A549 (cell line): ENCODE data around the gene PLEKHG3. TPM values are rescaled to one million over a fixed set of nuclear protein-coding genes. Genes with fewer than 3 reads are reported as not detected.
A peak's percentile ranks its signal among the peaks of the same experiment; 100 is the strongest.

ENCODE experiments used
- ATAC-seq, 2 experiments: fragments of 200-7000 bp in 1 of 2; fragments of >200 bp in 1 of 2; cut with Nextera tagmentation in 1 of 2; cut with Tn5 transposase in 1 of 2; 3 replicates each; pipeline versions ENCODE4 v1.8.0 to v1.9.1; 2018 to 2020; ENCODE audit warnings: mild to moderate bottlenecking in 1 of 2, moderate library complexity in 1 of 2
- CTCF ChIA-PET: fragments of 300-600 bp; sonication (Branson Sonifier 250); formaldehyde crosslinking; extraction: SDS; loops from one replicate; lab custom pipeline; 2021; ENCODE audit warnings: antibody characterized with exemption, inconsistent platforms; lab: Yijun Ruan, JAX
- POLR2A ChIA-PET: fragments of 350-600 bp; formaldehyde crosslinking; extraction: SDS; loops from one replicate; lab custom pipeline; 2021; ENCODE audit warnings: antibody characterized with exemption, inconsistent platforms; lab: Yijun Ruan, JAX
- DNase-seq, 2 experiments: peaks; one replicate each; pipeline versions ENCODE4 v3.0.0 to v3.0.0-alpha.2; 2011 to 2016; ENCODE audit warnings: low read depth in 1 of 2, low spot score in 1 of 2
- FAIRE-seq: peaks from 2 replicates; lab custom pipeline; 2011; peaks lifted over from hg19 to GRCh38; lab: Jason Lieb, UNC
- H3K27ac ChIP-seq, 2 experiments: fragments of >200 bp; sonication (Bioruptor Twin); formaldehyde crosslinking; 3 replicates each; pipeline ENCODE4 v1.5.1; 2016 to 2017
- H3K4me1 ChIP-seq: fragments of >200 bp; sonication (Bioruptor Twin); formaldehyde crosslinking; 3 replicates; pipeline ENCODE4 v1.6.1; 2016
- H3K4me2 ChIP-seq: fragments of >200 bp; sonication (Bioruptor Twin); formaldehyde crosslinking; 3 replicates; pipeline ENCODE4 v1.6.1; 2016
- H3K4me3 ChIP-seq: fragments of >200 bp; sonication (Bioruptor Twin); formaldehyde crosslinking; 3 replicates; pipeline ENCODE4 v1.5.1; 2016
- H3K9me3 ChIP-seq: fragments of >200 bp; sonication (Bioruptor Twin); formaldehyde crosslinking; 3 replicates; pipeline ENCODE4 v1.6.1; 2016
- BHLHE40 ChIP-seq: IDR thresholded peaks from 2 replicates; pipeline ENCODE4 v1.6.1; 2012; ENCODE audit warnings: low read depth, low read length, inconsistent platforms
- CHD4 ChIP-seq: fragments of 200-600 bp; sonication (generic); IDR thresholded peaks from 2 replicates; pipeline ENCODE4 v1.6.1; 2016; ENCODE audit warnings: antibody characterized with exemption, mild to moderate bottlenecking, borderline replicate concordance
- EHF ChIP-seq: fragments of 250-450 bp; sonication (Bioruptor Pico); IDR thresholded peaks from 2 replicates; pipeline ENCODE4 v1.5.0; 2020; ENCODE audit warnings: mild to moderate bottlenecking
- EP300 ChIP-seq, 2 experiments: fragments of >200 bp; sonication (Bioruptor Twin); formaldehyde crosslinking; IDR thresholded peaks; 2 replicates in 1 of 2; 3 replicates in 1 of 2; pipeline ENCODE4 v1.6.1; 2016 to 2017
- FOSL2 ChIP-seq, 2 experiments: fragments of 450-650 bp in 1 of 2; fragments of >200 bp in 1 of 2; sonication (Bioruptor Twin) in 1 of 2; formaldehyde crosslinking; IDR thresholded peaks; 2 replicates each; pipeline versions ENCODE4 v1.5.0 to v1.6.1; 2016 to 2020; ENCODE audit warnings: mild to moderate bottlenecking in 1 of 2, moderate library complexity in 1 of 2
- GATA3 ChIP-seq: IDR thresholded peaks from 2 replicates; pipeline ENCODE4 v1.6.1; 2012; ENCODE audit warnings: borderline replicate concordance
- HDAC2 ChIP-seq: fragments of 200-600 bp; sonication (generic); IDR thresholded peaks from 2 replicates; pipeline ENCODE4 v1.6.1; 2016
- JUN ChIP-seq, 2 experiments: fragments of >200 bp; sonication (Bioruptor Twin); formaldehyde crosslinking; IDR thresholded peaks; 2 replicates in 1 of 2; 3 replicates in 1 of 2; pipeline ENCODE4 v1.6.1; 2016 to 2017
- KDM5A ChIP-seq: fragments of 200-600 bp; sonication (generic); IDR thresholded peaks from 2 replicates; pipeline ENCODE4 v1.6.1; 2016; ENCODE audit warnings: antibody characterized with exemption, mild to moderate bottlenecking
- MAFK ChIP-seq: fragments of 450-650 bp; IDR thresholded peaks from 2 replicates; pipeline ENCODE4 v1.6.1; 2014; ENCODE audit not compliant: partially characterized antibody
- MAZ ChIP-seq: fragments of 150-350 bp; IDR thresholded peaks from 2 replicates; pipeline ENCODE4 v1.6.1; 2014; ENCODE audit warnings: antibody characterized with exemption, low read depth, low read length, borderline replicate concordance
- MYC ChIP-seq: IDR thresholded peaks from 2 replicates; pipeline ENCODE4 v1.6.1; 2012; ENCODE audit warnings: mild to moderate bottlenecking, inconsistent platforms, low read length, improper control_type of control experiment, borderline replicate concordance
- NFE2L2 ChIP-seq: fragments of 150-350 bp; conservative IDR thresholded peaks from 2 replicates; pipeline ENCODE4 v1.6.1; 2014; ENCODE audit warnings: low read length
- NPAS2 ChIP-seq: fragments of 250-450 bp; sonication (Bioruptor Pico); IDR thresholded peaks from 2 replicates; pipeline ENCODE4 v1.8.0; 2022; ENCODE audit warnings: mild to moderate bottlenecking, moderate library complexity, borderline replicate concordance
- POLR2AphosphoS2 ChIP-seq: conservative IDR thresholded peaks from 2 replicates; pipeline ENCODE4 v1.6.1; 2012; ENCODE audit warnings: low read length, improper control_type of control experiment, inconsistent platforms
- RAD21 ChIP-seq, 2 experiments: fragments of >200 bp in 1 of 2; sonication (Bioruptor Twin) in 1 of 2; formaldehyde crosslinking in 1 of 2; IDR thresholded peaks in 1 of 2; conservative IDR thresholded peaks in 1 of 2; 2 replicates in 1 of 2; 3 replicates in 1 of 2; pipeline ENCODE4 v1.6.1; 2012 to 2018; ENCODE audit warnings: inconsistent platforms in 1 of 2
- RARB ChIP-seq: fragments of 250-450 bp; sonication (Bioruptor Pico); IDR thresholded peaks from 2 replicates; pipeline ENCODE4 v1.8.0; 2021; ENCODE audit warnings: mild to moderate bottlenecking, moderate library complexity
- RNF2 ChIP-seq: fragments of 200-600 bp; sonication (generic); IDR thresholded peaks from 2 replicates; pipeline ENCODE4 v1.6.1; 2016; ENCODE audit warnings: low read depth, mild to moderate bottlenecking, antibody characterized with exemption, moderate library complexity, borderline replicate concordance
- SREBF2 ChIP-seq: fragments of 450-650 bp; IDR thresholded peaks from 2 replicates; pipeline ENCODE4 v1.6.1; 2014; ENCODE audit warnings: mild to moderate bottlenecking, moderate library complexity
- TP53 ChIP-seq: fragments of 250-450 bp; sonication (Bioruptor Pico); IDR thresholded peaks from 2 replicates; pipeline ENCODE4 v1.5.0; 2021; ENCODE audit warnings: mild to moderate bottlenecking, moderate library complexity
- ZC3H11A ChIP-seq: fragments of 450-650 bp; IDR thresholded peaks from 2 replicates; pipeline ENCODE4 v1.6.1; 2014; ENCODE audit warnings: antibody characterized with exemption, mild to moderate bottlenecking
- WGBS: methylation state at CpG from one replicate; pipeline ENCODE4 v1.1.6; 2017; ENCODE audit errors: missing lambda C conversion rate; 5-methylcytosine and 5-hydroxymethylcytosine counted together
- polyA plus RNA-seq, 4 experiments: library from polyadenylated mRNA; depleted of rRNA in 3 of 4; stranded (reverse); fragments of >200 nt; fragmentation: RNase III in 1 of 4; extraction: RNeasy Plus Mini Kit Qiagen cat#74134 plus additional on column Dnase treatment in 1 of 4; gene quantifications; 2 replicates in 3 of 4; 3 replicates in 1 of 4; pipeline ENCODE4 v1.2.3, GENCODE V29; 2011 to 2017
- TF ChIP-seq, protein P1 (sequence below): fragments of >200 bp; sonication (Bioruptor Twin); formaldehyde crosslinking; IDR thresholded peaks from 3 replicates; pipeline ENCODE4 v1.6.1; 2016
- TF ChIP-seq, protein P2 (sequence below): fragments of >200 bp; sonication (Bioruptor Twin); formaldehyde crosslinking; IDR thresholded peaks from 3 replicates; pipeline ENCODE4 v1.5.1; 2016
- TF ChIP-seq, protein P3 (sequence below): IDR thresholded peaks from 2 replicates; pipeline ENCODE4 v1.6.1; 2012

Gene PLEKHG3
- polyA plus RNA-seq, 2 of the 4 experiments (the other 2 are of a cell fraction): 21.9 to 30.5 TPM

DNA sequence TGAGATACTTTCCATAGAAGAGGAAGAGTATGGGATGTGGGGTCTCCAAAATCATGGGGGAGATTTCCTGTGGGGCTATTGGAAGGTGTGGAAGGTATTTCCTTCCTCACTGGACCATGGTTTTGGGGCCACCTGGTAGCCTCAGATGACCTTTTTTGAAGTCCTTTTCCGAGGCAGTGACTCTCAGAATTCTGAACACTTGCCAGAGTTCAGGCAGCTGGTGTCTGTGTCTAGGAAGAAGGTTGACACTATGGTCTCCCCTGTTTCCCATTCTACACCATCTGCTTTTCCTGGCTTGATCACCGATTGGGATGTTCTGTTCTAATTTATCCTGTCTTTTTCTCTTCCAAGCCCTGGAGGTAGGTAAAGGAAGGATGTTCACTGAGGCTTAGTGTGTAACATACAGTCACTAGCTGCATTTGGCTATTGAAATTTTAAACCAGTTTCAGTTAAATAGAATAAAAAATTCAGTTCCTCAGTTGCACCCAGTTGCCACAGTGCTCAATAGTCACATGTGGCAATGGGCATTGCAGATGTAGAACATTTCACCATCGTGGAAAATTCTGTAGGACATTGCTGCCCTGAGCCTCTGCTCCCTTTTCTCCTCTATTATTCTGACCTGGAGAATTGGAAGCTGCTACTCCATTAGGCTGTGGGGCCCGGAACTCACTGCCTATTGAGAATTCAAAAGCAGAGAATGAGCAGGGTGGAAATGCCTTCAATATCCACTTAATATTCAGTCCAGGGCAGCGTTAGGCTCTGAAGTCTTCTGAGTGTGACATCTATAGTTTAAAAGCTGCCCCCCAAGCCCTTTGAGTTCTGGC, 11.0 kb upstream of the PLEKHG3 start:
- ChIA-PET POLR2A (interaction anchor here (0.5 kb wide), 1 partner anchor 30 kb away, joined by 4 read pairs; no protein-coding TSS in a partner anchor), CTCF (interaction anchor here (1.1 to 2.1 kb wide), 7 partner anchors 9 to 66 kb away, joined by 3 to 7 read pairs (median 4); partner anchors contain the start of gene PLEKHG3)
- 69% methylated on average over 5 of the region's 5 CpGs for WGBS
- DNase-seq (no peak), FAIRE-seq (no peak), ATAC-seq (no peak)
- H3K4me1 ChIP-seq: peaks cover 5% of the 10 kb centered on the region; the same call in 1 of the 3 replicates
- no peak overlapping the region for H3K4me3 ChIP-seq
- no peaks in the 10 kb centered on the region for H3K9me3 ChIP-seq
- H3K4me2 ChIP-seq: no peak overlapping the region
- H3K27ac ChIP-seq: no peak overlapping the region
- TF ChIP-seq GATA3: no peak
- no peak for TF ChIP-seq EHF (CRISPR knock-in tag)
- no peak for TF ChIP-seq EP300 (IDR thresholded peaks at IDR 0.05)
- no peak for TF ChIP-seq MAFK
- no peak for TF ChIP-seq JUN (IDR thresholded peaks at IDR 0.05)
- no peak for TF ChIP-seq ZC3H11A
- TF ChIP-seq, protein P1, sequence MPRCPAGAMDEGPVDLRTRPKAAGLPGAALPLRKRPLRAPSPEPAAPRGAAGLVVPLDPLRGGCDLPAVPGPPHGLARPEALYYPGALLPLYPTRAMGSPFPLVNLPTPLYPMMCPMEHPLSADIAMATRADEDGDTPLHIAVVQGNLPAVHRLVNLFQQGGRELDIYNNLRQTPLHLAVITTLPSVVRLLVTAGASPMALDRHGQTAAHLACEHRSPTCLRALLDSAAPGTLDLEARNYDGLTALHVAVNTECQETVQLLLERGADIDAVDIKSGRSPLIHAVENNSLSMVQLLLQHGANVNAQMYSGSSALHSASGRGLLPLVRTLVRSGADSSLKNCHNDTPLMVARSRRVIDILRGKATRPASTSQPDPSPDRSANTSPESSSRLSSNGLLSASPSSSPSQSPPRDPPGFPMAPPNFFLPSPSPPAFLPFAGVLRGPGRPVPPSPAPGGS: no peak
- no peak for TF ChIP-seq CHD4
- no peak for TF ChIP-seq FOSL2 (IDR thresholded peaks at IDR 0.05)
- TF ChIP-seq FOSL2 (CRISPR knock-in tag; IDR thresholded peaks at IDR 0.05): no peak

DNA sequence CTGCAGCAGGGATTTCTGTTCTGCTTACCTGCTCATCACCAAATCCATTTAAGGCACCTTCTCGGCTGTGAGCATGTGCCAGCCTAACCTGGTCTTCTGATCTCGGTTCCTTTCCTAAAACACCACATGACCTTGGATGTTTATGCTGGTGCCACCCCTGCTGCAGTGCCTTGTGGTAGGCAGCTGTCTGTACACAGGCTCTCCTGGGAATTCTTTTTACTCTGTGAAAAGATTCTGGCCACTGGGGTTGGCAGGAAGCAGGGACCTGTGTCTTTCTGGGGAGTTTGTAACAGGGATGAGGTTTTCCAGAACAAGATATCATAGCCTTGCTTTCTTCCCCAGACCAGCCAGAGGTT, 10.4 kb upstream of the PLEKHG3 start:
- H3K27ac ChIP-seq: no peak overlapping the region
- H3K4me3 ChIP-seq: no peak overlapping the region
- CTCF ChIA-PET: interaction anchor here (1.1 to 2.1 kb wide), 3 partner anchors 11 to 32 kb away, joined by 3 to 7 read pairs (median 4); partner anchors contain the start of gene PLEKHG3
- H3K4me2 ChIP-seq: no peak overlapping the region
- no peak for DNase-seq
- H3K4me1 ChIP-seq: peaks cover 7% of the 10 kb centered on the region
- ATAC-seq: peak in 1 of 2 experiments; percentile 30; a peak in 1 of 6 replicates
- TF ChIP-seq NPAS2 (CRISPR knock-in tag) (no peak), CHD4 (no peak), HDAC2 (no peak), FOSL2 (IDR thresholded peaks at IDR 0.05) (no peak), FOSL2 (CRISPR knock-in tag; IDR thresholded peaks at IDR 0.05) (no peak), BHLHE40 (no peak), TP53 (CRISPR knock-in tag) (no peak), NFE2L2 (no peak), KDM5A (no peak), RARB (CRISPR knock-in tag) (no peak), POLR2AphosphoS2 (no peak), JUN (IDR thresholded peaks at IDR 0.05) (no peak), RNF2 (no peak), RAD21 (conservative IDR thresholded peaks at IDR 0.05 in 1 of 2, IDR thresholded peaks at IDR 0.05 in 1 of 2) (no peak), SREBF2 (no peak), MAZ (no peak), MYC (no peak)
- TF ChIP-seq, protein P2, sequence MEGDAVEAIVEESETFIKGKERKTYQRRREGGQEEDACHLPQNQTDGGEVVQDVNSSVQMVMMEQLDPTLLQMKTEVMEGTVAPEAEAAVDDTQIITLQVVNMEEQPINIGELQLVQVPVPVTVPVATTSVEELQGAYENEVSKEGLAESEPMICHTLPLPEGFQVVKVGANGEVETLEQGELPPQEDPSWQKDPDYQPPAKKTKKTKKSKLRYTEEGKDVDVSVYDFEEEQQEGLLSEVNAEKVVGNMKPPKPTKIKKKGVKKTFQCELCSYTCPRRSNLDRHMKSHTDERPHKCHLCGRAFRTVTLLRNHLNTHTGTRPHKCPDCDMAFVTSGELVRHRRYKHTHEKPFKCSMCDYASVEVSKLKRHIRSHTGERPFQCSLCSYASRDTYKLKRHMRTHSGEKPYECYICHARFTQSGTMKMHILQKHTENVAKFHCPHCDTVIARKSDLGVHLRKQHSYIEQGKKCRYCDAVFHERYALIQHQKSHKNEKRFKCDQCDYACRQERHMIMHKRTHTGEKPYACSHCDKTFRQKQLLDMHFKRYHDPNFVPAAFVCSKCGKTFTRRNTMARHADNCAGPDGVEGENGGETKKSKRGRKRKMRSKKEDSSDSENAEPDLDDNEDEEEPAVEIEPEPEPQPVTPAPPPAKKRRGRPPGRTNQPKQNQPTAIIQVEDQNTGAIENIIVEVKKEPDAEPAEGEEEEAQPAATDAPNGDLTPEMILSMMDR: no peak
- TF ChIP-seq, protein P1: no peak
- TF ChIP-seq, protein P3, sequence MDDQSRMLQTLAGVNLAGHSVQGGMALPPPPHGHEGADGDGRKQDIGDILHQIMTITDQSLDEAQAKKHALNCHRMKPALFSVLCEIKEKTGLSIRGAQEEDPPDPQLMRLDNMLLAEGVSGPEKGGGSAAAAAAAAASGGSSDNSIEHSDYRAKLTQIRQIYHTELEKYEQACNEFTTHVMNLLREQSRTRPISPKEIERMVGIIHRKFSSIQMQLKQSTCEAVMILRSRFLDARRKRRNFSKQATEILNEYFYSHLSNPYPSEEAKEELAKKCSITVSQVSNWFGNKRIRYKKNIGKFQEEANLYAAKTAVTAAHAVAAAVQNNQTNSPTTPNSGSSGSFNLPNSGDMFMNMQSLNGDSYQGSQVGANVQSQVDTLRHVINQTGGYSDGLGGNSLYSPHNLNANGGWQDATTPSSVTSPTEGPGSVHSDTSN: no peak
- TF ChIP-seq, all 56 proteins: peak for 0
- 68% methylated on average over 2 of the region's 2 CpGs for WGBS
- no peak for FAIRE-seq
- POLR2A ChIA-PET: interaction anchor here (0.5 kb wide), 1 partner anchor 30 kb away, joined by 4 read pairs; no protein-coding TSS in a partner anchor
- no peaks in the 10 kb centered on the region for H3K9me3 ChIP-seq
